Fibroblast of mammary gland (primary cell): ENCODE data around the gene KRTAP1-4.

ENCODE experiments used
- DNase-seq: peaks from one replicate; pipeline ENCODE4 v3.0.0-alpha.2; 2010; ENCODE audit warnings: low read depth
- H3K4me3 ChIP-seq: 2 replicates; pipeline ENCODE4 v1.5.1; 2011; ENCODE audit warnings: low read depth, mild to moderate bottlenecking, low read length, moderate library complexity; ENCODE audit not compliant: control insufficient read depth
- CTCF ChIP-seq: conservative IDR thresholded peaks from 2 replicates; pipeline ENCODE4 v1.5.1; 2011; ENCODE audit warnings: low read depth, low read length, inconsistent platforms; ENCODE audit not compliant: control insufficient read depth, insufficient read depth

Gene KRTAP1-4

GRCh38 chr17:41019415-41019814, 10.6 kb downstream of the KRTAP1-4 start:
- H3K4me3 ChIP-seq = no peak overlapping the region
- TF ChIP-seq CTCF = no peak
- no peak for DNase-seq

GRCh38 chr17:41018541-41018940, 11.5 kb downstream of the KRTAP1-4 start:
- H3K4me3 ChIP-seq = no peak overlapping the region
- DNase-seq = no peak
- TF ChIP-seq CTCF = no peak

GRCh38 chr17:41016578-41017215, 13.3 kb downstream of the KRTAP1-4 start:
- H3K4me3 ChIP-seq = no peak overlapping the region
- DNase-seq = no peak
- TF ChIP-seq CTCF = no peak

GRCh38 chr17:41015454-41015853, 14.5 kb downstream of the KRTAP1-4 start:
- TF ChIP-seq CTCF = no peak
- no peak for DNase-seq
- no peak overlapping the region for H3K4me3 ChIP-seq

GRCh38 chr17:41013606-41014005, 16.4 kb downstream of the KRTAP1-4 start:
- no peak for TF ChIP-seq CTCF
- H3K4me3 ChIP-seq = no peak overlapping the region
- peak; percentile 35 for DNase-seq

- peak; percentile 41 for DNase-seq
- no peak for TF ChIP-seq CTCF
- H3K4me3 ChIP-seq = no peak overlapping the region
Observed at GRCh38 chr17:41013181-41013580, 16.8 kb downstream of the KRTAP1-4 start.
